ENCODE data around the gene FBXL17. TPM values are rescaled to one million over a fixed set of nuclear protein-coding genes. Genes with fewer than 3 reads are reported as not detected.

FBXL17 gene
- polyA plus RNA-seq, 1 of the 3 experiments (the other 2 are of a cell fraction): 4.4 TPM

DNA sequence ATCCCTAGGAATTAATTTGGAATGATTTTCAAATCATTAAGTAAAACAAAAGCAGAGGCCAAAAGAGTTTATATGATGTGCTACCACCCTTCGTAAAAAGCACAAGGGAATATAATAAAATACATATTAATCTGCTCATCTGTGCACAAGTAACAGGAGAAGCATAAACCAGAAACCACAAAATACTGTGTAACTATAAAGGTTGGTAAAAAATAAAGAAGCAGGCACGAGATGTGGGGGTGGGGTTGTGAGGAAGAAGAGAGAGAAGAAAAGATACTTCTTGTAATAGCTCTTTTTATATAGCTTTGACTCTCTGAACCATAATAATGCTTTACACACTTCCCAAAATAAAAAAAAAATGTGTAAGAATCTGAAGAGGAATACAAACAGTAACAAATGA lies 496.3 kb downstream of the FBXL17 start:
- TF ChIP-seq EZH2phosphoT487 (IDR thresholded peaks at IDR 0.05; ENCODE audit: borderline replicate concordance, low read depth) (no peak), EP300 (IDR thresholded peaks at IDR 0.05; ENCODE audit: borderline replicate concordance in 1 of 2, low read depth in 1 of 2, low read length in 1 of 2) (no peak), TAF1 (IDR thresholded peaks at IDR 0.05; ENCODE audit: borderline replicate concordance, low read depth, low read length) (no peak)
- no peak overlapping the region for H3K4me3 ChIP-seq (ENCODE audit: low read depth in 2 of 2, low read length in 1 of 2)
- peaks cover 0 to 2% of the 10 kb centered on the region in 2 experiments; a peak in 2 of 4 replicates for H3K4me1 ChIP-seq (ENCODE audit: control insufficient read depth in 1 of 2, insufficient read depth in 2 of 2, low read depth in 1 of 2, low read length in 1 of 2)
- no peaks in the 10 kb centered on the region for H3K27me3 ChIP-seq (ENCODE audit: insufficient read depth)
- ChIA-PET POLR2A (no interaction called here), CTCF (interaction anchor here (1.1 kb wide), 1 partner anchor 26 kb away, joined by 3 read pairs; no protein-coding TSS in a partner anchor)
- H3K27ac ChIP-seq (ENCODE audit: low read depth in 2 of 2, low read length in 1 of 2): no peak overlapping the region
- peaks cover 0 to 2% of the 10 kb centered on the region in 2 experiments for H3K36me3 ChIP-seq (replicated peaks in 1 of 2; ENCODE audit: control insufficient read depth in 1 of 2, insufficient read depth in 2 of 2, low read length in 1 of 2)
- no peak overlapping the region for H3K4me2 ChIP-seq
- no peak overlapping the region for H2AFZ ChIP-seq (ENCODE audit: low read depth)
- no peak overlapping the region for H3K9ac ChIP-seq
- H3K79me2 ChIP-seq (ENCODE audit: insufficient read depth): no peaks in the 10 kb centered on the region
- H3K9me2 ChIP-seq: no peaks in the 10 kb centered on the region
- H4K20me1 ChIP-seq (ENCODE audit: insufficient read depth): no peaks in the 10 kb centered on the region
- WGBS (ENCODE audit: low lambda C conversion rate): 78% methylated on average over 2 of the region's 2 CpGs
- no peaks in the 10 kb centered on the region for H3F3A ChIP-seq (replicated peaks; ENCODE audit: insufficient read depth)
- DNase-seq: no peak
- no peaks in the 10 kb centered on the region for H3K9me3 ChIP-seq

DNA sequence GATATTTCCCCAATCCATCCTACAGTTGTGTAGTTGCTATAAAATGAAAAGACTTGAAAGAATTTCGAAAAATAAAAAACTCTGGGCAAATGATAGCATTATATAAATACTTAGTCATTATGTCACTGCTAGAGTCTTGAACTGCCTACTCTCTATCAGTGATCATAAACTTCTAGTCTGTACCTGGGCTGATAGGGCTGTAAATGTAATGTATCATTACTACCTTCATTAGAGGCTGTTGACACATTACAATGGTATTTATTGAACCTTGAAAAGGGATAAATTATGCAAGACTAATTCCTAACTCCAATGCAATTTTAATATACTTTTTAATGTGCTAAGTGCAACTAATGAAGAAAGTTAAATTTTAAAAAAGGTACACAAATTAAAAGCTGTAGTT lies 497.0 kb downstream of the FBXL17 start:
- ChIA-PET CTCF (interaction anchor here (1.1 kb wide), 1 partner anchor 25 kb away, joined by 3 read pairs; no protein-coding TSS in a partner anchor), POLR2A (no interaction called here)
- H3K4me2 ChIP-seq: no peak overlapping the region
- WGBS (ENCODE audit: low lambda C conversion rate): 81% methylated on average over 1 of the region's 1 CpG
- no peaks in the 10 kb centered on the region for H3K9me3 ChIP-seq
- TF ChIP-seq, protein P1, sequence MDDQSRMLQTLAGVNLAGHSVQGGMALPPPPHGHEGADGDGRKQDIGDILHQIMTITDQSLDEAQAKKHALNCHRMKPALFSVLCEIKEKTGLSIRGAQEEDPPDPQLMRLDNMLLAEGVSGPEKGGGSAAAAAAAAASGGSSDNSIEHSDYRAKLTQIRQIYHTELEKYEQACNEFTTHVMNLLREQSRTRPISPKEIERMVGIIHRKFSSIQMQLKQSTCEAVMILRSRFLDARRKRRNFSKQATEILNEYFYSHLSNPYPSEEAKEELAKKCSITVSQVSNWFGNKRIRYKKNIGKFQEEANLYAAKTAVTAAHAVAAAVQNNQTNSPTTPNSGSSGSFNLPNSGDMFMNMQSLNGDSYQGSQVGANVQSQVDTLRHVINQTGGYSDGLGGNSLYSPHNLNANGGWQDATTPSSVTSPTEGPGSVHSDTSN (IDR thresholded peaks at IDR 0.05): no peak
- TF ChIP-seq SMC3 (IDR thresholded peaks at IDR 0.05; ENCODE audit: low read depth, low read length): no peak
- no peak for TF ChIP-seq RCOR1 (IDR thresholded peaks at IDR 0.05; ENCODE audit: low read length)
- TF ChIP-seq, protein P2, sequence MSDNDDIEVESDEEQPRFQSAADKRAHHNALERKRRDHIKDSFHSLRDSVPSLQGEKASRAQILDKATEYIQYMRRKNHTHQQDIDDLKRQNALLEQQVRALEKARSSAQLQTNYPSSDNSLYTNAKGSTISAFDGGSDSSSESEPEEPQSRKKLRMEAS (IDR thresholded peaks at IDR 0.05; ENCODE audit: low read depth): no peak
- TF ChIP-seq JUND (IDR thresholded peaks at IDR 0.05): no peak
- TF ChIP-seq, protein P3, sequence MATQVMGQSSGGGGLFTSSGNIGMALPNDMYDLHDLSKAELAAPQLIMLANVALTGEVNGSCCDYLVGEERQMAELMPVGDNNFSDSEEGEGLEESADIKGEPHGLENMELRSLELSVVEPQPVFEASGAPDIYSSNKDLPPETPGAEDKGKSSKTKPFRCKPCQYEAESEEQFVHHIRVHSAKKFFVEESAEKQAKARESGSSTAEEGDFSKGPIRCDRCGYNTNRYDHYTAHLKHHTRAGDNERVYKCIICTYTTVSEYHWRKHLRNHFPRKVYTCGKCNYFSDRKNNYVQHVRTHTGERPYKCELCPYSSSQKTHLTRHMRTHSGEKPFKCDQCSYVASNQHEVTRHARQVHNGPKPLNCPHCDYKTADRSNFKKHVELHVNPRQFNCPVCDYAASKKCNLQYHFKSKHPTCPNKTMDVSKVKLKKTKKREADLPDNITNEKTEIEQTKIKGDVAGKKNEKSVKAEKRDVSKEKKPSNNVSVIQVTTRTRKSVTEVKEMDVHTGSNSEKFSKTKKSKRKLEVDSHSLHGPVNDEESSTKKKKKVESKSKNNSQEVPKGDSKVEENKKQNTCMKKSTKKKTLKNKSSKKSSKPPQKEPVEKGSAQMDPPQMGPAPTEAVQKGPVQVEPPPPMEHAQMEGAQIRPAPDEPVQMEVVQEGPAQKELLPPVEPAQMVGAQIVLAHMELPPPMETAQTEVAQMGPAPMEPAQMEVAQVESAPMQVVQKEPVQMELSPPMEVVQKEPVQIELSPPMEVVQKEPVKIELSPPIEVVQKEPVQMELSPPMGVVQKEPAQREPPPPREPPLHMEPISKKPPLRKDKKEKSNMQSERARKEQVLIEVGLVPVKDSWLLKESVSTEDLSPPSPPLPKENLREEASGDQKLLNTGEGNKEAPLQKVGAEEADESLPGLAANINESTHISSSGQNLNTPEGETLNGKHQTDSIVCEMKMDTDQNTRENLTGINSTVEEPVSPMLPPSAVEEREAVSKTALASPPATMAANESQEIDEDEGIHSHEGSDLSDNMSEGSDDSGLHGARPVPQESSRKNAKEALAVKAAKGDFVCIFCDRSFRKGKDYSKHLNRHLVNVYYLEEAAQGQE (IDR thresholded peaks at IDR 0.05; ENCODE audit: low read depth, low read length): no peak
- TF ChIP-seq TEAD4 (IDR thresholded peaks at IDR 0.05; ENCODE audit: borderline replicate concordance, insufficient read depth): no peak
- TF ChIP-seq MEF2A (IDR thresholded peaks at IDR 0.05; ENCODE audit: borderline replicate concordance, low read depth): no peak
- TF ChIP-seq TCF12 (IDR thresholded peaks at IDR 0.05): no peak
- TF ChIP-seq YY1 (IDR thresholded peaks at IDR 0.05; ENCODE audit: low read depth): no peak
- no peaks in the 10 kb centered on the region for H3K79me2 ChIP-seq (ENCODE audit: insufficient read depth)
- DNase-seq: no peak
- H3K4me3 ChIP-seq (ENCODE audit: low read depth in 2 of 2, low read length in 1 of 2): no peak overlapping the region
- no peaks in the 10 kb centered on the region for H4K20me1 ChIP-seq (ENCODE audit: insufficient read depth)
- H3K9ac ChIP-seq: no peak overlapping the region
- H3K36me3 ChIP-seq (replicated peaks in 1 of 2; ENCODE audit: control insufficient read depth in 1 of 2, insufficient read depth in 2 of 2, low read length in 1 of 2): peaks cover 0 to 2% of the 10 kb centered on the region in 2 experiments
- H3K27ac ChIP-seq (ENCODE audit: low read depth in 2 of 2, low read length in 1 of 2): no peak overlapping the region
- H2AFZ ChIP-seq (ENCODE audit: low read depth): no peak overlapping the region
- H3F3A ChIP-seq (replicated peaks; ENCODE audit: insufficient read depth): no peaks in the 10 kb centered on the region
- peaks cover 0 to 2% of the 10 kb centered on the region in 2 experiments; a peak in 2 of 4 replicates for H3K4me1 ChIP-seq (ENCODE audit: control insufficient read depth in 1 of 2, insufficient read depth in 2 of 2, low read depth in 1 of 2, low read length in 1 of 2)
- H3K27me3 ChIP-seq (ENCODE audit: insufficient read depth): no peaks in the 10 kb centered on the region
- H3K9me2 ChIP-seq: no peaks in the 10 kb centered on the region

Data from SK-N-SH (cell line).